ENCODE results near the gene NBPF6.
A peak's percentile ranks its signal among the peaks of the same experiment; 100 is the strongest.
"Not testable (repeated sequence)": the region's sequence is repeated elsewhere in the genome, so short reads cannot be mapped to it uniquely, and the experiment has no call there.

The NBPF6 gene

DNA sequence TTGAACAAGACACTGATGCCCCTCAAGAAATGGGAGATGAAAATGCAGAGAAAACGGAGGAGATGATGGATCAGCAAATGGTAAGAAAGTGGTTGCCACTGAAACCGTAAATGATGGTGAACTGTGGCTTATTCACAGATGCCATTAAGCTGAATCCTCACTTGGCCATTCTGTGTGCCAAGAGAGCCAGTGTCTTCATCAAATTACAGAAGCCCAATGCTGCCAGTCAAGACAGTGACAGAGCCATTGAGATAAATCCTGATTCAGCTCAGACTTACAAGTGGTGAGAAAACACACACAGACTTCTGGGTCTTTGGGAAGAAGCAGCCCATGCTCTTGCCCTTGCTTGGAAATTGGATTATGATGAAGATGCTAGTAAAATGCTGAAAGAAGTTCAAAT, 52.5 kb downstream of the NBPF6 start:
- no peak for DNase-seq

DNA sequence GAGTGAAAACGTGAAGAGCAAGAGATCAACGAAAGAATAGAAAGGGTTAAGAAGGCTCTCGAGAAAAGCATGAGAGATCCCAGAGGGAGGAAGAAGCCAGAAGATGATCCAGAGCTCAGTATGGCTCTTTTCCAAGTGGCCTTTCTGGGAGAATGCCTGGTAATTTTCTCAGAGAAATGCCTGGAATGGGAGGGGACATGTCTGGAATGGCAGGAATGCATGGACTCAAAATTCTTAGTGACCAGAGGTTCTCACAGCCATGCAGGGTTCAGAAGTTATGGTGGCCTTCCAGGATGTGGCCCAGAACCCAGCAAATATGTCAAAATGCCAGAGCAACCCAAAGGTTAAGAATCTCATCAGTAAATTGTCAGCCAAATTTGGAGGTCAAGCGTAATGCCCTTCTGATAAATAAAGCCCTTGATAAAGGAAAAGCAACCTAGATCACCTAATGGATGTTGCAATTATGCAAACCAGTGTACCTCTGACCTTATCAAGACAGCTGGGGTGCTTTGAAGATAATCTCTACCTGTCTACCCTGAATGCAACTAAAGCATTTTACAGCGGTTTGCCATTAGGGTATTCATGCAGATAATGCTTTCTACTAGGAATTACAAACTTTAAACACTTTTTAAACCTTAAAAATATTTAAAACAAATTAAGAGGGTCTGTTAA, 53.1 kb downstream of the NBPF6 start:
- DNase-seq, result no peak

DNA sequence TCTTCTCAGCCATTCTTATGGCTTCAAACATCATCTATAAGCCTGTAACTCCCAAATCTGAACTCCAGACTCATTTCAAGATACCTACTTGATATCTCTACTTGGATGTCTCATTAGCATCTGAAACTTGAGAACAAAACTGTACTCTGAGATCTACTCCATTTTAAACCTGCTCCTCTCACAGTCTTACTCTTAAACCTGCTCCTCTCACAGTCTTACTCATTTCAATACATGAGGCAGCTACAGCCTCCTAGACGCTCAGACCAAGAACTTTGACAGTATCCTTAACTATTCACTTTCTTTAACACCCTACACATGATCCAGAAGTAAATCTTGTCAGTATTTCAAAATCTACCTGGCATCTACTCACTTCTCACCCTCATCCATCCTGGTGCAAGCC, 54.3 kb downstream of the NBPF6 start:
- DNase-seq, result no peak

DNA sequence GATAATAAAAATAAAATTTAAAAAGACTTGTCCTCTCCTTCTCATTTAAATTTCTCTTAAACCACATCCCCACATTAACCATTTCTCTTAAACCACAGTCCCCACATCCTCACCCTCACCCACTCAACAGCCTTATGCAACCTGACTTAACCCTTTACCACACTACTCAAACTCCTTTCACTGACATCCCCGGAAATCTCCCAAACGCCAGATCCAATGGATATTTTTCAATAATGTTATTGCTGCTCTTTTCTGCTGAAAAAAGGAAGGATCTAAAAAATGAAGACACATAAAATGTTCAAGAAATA, 55.6 kb downstream of the NBPF6 start:
- DNase-seq, result no peak

DNA sequence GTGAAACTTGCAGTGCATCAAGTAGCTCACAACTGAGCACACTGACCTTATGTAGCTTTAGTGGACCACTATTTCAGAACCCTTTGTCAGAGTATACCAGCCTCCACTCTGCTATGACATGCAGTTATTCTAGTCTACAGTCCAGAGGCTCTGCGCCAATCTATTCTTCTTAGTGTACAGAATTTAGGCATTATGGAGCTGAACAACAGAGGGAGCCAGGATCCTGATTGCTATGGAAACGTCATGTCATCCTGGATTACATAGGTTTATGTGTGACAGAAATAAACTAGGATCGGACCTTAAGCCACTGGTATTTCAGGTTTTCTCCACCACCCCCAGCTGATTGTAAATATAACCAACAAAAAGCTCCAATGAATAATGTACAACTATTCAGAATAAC, 61.6 kb downstream of the NBPF6 start:
- DNase-seq, result no peak

DNA sequence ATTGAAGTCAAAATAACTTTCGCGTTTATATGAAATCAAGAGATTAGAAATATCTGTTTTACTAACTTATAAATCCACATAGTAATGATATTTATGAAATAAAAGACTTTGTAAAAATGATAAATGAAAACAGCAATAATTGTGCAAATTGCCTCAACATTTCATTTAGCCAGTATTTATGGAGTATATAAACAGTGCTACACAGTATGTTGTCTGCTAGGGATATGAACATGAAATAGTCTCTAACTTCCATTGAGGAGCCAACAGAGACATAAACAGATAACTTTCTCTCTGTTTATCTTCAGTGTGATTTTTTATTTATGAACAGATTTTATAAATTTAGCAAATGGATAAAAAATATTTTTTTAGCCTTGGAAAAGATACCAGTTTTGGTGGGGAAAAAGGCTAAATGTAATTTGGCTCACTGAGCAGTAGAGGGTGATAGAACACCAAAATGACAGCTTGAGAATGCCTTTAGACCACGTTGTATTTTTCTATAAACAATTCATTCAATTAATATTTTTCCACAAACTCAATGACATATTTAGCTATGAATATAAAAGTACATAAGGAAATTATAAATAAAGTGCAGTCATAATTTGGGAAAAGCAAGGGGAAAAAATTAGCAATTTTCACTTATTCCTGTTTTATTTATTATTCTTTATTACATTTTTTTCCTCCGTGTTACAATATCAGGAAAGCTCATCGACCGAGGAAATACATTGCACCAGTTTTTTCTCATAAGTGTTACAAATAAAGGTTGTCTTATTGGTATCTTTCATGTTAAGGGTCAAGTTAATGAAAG, 62.3 kb downstream of the NBPF6 start:
- DNase-seq, result peak; percentile 12

DNA sequence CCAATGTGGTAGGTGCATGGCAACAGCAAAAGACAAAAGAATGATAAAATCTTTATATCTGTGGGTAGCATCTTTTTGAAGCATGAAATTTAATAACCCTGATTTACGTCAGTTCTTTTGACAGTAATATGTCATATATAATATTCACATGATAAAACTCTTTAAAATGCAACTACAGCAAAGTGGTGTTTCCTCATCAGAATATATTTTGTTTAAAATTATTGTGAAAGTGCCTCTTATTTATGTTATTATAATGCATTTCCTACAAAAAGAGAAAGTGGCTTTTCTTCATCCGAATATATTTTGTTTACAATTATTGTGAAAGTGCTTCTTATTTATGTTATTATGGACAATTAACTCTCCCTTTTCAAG, 62.9 kb downstream of the NBPF6 start:
- no peak for DNase-seq

DNA sequence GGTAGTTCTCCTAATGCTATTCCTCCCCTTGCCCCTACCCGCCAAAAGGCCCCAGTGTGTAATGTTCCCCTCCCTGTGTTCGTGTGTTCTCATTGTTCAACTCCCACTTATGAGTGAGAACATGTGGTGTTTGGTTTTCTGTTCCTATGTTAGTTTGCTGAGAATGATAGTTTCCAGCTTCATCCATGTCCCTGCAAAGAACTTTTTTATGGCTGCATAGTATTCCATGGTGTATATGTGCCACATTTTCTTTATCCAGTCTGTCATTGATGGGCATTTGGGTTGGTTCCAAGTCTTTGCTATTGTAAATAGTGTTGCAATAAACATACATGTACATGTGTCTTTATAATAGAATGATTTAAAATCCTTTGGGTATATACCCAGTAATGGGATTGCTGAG, 63.8 kb downstream of the NBPF6 start:
- DNase-seq, result not testable (repeated sequence)

DNA sequence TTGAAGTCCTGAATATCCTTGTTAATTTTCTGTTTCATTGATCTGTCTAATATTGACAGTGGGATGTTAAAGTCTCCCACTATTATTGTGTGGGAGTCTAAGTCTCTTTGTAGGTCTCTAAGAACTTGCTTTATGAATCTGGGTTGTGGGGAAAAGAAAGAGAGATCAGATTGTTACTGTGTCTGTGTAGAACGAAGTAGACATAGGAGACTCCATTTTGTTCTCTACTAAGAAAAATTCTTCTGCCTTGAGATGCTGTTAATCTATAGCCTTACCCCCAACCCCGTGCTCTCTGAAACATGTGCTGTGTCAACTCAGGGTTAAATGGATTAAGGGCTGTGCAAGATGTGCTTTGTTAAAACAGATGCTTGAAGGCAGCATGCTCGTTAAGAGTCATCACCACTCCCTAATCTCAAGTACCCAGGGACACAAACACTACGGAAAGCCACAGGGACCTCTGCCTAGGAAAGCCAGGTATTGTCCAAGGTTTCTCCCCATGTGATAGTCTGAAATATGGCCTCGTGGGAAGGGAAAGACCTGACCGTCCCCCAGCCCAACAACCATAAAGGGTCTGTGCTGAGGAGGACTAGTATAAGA, 67.3 kb downstream of the NBPF6 start:
- DNase-seq, result not testable (repeated sequence)

All from NCI-H345 (cell line).